ENCODE data around the gene GRHL3.

Gene GRHL3

DNA sequence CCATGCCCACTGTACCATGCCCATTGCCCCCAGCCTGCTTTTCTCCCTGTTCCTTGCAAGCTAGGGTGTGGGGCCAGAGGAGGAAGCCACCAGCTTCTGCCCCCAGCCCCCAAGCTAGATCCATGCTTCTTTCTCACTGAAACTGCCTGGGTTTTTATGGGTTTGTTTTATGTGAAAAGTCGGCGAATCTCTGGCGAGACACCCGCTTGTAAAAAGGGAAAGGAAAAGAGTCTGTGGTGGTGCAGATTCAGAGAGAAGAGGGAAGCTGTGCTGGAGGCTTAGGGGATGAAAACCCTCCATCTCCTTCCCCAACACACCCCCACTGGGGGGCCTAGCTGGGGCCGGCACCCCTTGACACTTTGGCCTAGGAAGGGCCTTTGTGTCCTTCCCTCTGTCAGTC lies 26.2 kb downstream of the GRHL3 start:
- DNase-seq = no peak

- DNase-seq = no peak
Measured at GRCh38 chr1:24347159-24347934, 28.2 kb downstream of the GRHL3 start.

- no peak for DNase-seq
Measured at GRCh38 chr1:24348196-24348595, 29.0 kb downstream of the GRHL3 start.

- no peak for DNase-seq
Measured at GRCh38 chr1:24349891-24350290, 30.7 kb downstream of the GRHL3 start.

DNA sequence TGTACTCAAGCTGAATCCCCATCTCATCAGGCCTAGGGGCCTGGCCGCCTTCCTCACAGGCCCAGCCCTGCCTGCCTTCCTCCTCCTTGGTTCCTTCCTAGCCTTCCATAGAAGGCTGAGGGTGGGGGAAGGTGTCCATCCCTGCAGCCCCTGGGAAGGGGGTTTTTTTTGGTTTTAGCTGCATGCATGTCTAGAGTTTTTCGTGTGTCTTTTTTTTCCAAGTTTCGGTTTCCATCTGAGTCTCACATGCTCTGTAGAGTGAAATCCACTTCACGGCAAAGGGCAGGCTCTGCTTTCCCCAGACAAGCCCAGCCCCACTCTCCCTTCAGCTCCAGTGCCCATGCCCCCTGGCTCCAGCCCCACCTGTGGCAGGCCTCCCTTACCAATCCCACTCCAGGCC lies 32.1 kb downstream of the GRHL3 start:
- no peak for DNase-seq

DNA sequence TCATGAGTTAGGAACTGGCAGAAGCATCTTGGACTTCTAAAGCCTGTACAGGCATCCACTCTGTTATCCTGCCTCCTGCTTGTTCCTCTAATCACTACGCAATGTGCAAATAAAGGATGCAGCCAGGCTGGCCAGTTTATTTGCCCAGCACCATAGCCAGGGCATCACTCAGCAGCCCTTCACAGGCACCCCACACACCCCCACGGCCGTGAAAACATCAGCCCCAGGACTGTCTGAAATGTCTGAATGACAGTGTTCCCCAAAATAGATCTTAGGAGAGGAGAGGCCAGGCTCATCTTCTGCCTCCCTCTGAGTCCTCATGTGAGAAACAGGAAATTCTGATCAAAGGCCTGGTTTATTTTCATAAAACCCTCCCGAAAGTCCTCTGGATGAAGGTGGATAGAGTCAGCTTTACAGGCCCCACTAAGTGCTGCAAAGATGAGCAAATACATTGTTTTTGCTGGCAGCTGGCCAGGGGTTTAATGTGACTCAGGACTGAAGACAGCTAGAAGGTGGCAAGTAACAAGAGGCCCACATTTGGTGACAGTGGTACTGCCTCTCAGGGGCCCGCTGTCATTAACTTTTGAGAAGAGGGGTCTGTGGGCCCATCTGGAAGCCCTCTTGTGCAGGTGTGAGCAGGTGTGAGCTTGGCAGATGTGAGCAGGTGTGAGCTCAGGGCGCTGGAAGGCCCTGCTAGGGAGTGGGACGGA lies 32.9 kb downstream of the GRHL3 start:
- DNase-seq = no peak

DNA sequence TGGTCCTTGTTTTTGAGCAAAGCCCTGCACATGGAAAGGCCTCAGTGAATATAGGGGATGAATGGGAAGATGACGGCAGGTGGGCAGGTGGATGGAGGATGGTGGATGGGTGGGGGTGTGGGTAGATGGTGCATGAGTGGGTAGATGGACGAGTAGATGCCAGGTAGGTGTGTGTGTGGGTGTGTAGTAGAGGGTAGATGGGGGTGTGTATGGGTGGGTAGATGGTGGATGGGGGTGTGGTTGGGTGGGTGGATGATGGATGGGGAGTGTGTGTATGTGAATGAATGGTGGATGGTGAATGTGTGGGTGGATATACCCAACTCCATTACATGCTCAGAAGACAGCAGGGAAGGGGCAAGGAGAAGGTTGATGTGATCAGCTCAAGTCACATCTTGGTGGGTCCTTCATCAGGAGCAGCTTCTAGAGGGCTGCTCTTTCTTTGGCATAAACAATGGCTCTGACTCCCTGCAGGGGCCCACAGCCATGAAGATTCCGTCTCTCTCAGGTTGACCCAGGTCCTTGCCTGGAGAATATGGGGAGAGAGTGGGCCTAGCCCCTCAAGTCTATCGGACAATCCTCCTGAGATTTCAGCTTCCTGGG lies 34.2 kb downstream of the GRHL3 start:
- no peak for DNase-seq

DNA sequence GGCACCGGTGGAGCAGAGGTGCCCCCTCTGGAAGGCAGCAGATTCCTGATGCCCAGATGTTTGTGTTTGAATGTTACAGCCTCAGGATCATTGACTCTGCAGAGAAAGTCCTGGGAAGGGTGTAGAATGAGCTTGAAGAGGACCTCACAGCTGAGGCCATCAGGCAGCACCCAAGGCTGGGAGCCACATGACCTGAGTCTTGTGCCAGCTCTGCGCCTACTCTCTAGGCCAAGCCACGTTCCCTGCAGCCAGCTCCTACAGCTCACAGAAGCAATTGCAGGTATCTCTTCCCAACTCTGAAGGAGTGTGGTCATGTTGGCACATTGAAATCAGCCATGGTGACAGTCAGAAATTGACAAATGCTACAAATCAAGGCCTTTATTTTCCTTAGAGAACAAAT lies 36.3 kb downstream of the GRHL3 start:
- no peak for DNase-seq

GRCh38 chr1:24357038-24357437 lies 37.9 kb downstream of the GRHL3 start:
- DNase-seq = no peak

- DNase-seq = no peak
Measured at GRCh38 chr1:24360681-24361080, 41.5 kb downstream of the GRHL3 start.

DNA sequence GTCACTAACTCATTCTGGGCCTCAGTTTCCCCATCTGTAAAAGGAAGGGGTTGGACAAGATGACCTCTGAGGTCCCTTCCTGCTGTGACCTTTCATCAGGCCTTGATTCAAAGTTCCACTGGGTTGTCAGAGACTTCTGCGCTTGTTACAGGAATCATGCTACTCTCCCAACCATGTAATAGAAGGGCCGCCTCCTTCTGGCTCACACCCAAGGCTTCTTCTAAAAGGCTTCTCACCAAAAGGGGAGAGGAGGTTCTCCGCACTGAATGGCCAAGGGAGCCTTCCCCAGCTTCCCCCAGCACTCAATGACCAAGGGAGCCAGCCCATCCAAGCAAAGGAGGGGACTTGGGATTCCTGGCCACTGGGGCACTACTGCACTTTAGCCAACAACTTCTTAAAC lies 42.7 kb downstream of the GRHL3 start:
- no peak for DNase-seq

GRCh38 chr1:24362396-24362795 lies 43.2 kb downstream of the GRHL3 start:
- DNase-seq = no peak

DNA sequence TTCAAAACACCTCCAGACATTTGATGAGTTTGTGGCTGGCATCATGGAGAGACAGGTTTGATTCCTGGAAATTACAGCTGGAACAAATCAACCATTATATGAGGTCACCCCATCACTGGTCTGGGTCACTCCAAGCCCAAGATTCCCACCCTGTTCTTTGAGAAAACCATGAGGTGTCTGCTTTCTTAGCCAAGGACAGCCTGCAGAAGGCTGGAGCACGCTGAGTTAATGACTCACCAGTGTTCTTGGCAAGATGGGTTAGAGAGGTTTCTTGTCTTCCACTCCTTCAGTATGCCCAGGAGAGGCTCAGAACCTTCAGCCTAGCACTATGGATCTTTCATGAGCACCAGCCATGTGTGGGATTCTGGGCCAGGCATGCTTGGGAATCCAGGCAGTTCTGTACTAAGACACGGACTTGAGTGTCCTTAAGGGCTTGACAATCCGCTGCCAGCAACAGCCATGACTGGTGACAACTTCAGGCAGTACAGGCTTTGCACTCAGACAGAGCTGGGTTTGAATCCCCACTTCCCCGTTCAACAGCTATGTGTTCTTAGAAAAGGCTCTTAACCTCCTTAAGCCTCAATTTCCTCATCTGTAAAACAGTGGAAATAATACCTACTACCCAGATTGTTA lies 43.9 kb downstream of the GRHL3 start:
- no peak for DNase-seq

DNA sequence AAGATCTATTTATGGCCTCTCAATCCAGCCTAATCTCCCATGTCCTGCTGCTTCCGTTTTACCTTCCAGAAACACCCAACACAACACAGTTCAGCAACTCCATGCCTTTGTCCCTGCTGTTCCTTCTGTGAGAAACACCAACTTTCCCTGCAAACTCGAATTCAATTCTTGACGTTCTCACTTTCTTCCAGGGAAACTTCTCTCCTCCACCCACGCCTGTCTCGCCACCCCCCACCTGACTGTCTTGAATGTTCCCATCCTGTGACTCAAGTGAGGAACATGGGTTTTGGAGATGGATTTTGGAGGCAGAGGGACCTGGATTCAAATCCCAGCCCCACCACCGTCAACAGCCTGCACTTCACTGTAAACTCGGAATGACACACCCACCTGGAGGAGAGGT lies 44.8 kb downstream of the GRHL3 start:
- DNase-seq = no peak

DNA sequence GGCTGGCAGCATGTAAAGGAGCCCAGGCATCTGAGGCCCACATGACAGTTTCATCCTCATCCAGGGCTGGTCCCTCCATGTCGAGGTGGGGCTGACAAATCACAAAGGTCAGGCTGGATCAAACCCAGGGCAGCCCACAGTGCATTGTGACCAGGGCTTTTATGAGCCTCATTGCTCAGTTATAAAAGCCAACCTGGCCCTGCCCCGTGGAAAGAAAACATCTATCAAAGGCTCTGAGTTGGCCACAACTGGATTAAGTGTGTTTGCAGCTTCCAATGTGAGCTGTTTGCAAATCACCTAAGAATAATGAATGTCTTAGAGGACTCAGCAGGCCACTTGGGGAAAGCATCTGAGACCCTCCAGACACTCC lies 45.4 kb downstream of the GRHL3 start:
- DNase-seq = no peak

DNA sequence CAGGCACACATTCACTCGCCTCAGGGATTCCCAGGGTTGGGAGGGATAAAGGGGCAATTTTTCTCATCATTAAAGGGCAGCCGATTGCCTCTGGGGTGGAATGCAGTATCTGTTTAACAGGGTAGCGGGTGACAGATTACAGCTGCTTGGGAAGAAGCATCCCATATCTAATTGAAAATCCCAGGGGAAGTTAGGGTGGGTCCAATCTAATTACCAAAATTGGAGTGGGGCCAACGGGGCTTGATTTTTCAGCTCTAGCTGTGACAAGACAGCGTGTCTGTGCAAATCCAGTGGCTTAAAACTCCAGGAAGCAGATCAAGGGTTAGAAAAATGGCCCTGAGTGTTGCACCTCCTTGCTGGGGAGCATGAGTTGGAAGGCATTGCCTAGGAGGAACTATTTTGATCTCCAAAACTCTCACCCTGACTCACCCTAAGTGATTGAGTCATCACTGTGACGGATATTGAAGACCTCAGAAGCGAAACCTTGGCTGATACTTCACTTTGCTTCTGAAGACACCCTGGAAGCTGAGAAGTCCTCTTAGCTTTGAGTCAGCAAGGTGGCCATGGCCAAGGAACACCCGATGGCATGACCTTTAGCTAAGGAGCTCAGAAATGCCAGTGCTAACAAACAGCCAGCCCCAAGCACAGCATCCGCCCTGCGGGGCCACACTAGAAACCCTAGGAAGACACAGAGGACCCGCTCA lies 46.0 kb downstream of the GRHL3 start:
- DNase-seq = no peak

GRCh38 chr1:24366707-24367106 lies 47.5 kb downstream of the GRHL3 start:
- no peak for DNase-seq

GRCh38 chr1:24369199-24369598 lies 50.0 kb downstream of the GRHL3 start:
- no peak for DNase-seq

GRCh38 chr1:24369801-24370200 lies 50.6 kb downstream of the GRHL3 start:
- no peak for DNase-seq

- no peak for DNase-seq
Measured at GRCh38 chr1:24373044-24373443, 53.9 kb downstream of the GRHL3 start.

DNA sequence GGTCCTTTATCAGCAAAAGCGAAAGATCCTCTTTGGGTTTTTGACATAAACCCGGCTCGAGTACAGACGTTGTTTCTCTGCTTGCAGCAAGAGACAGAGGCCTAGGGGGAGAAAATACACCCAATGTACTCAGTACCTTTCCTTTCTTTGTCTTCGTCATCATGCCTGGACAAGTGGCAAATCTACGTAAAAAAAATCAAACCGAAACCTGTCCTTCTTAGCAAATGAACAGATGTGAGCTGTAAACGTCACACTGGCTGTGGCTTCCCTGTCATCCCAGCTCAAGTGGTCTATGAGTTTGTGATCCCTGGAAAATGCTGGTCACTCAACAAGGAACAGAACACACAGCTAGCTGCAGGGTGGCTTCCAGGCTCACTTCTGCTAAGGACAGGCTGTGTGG lies 54.6 kb downstream of the GRHL3 start:
- DNase-seq = no peak

DNA sequence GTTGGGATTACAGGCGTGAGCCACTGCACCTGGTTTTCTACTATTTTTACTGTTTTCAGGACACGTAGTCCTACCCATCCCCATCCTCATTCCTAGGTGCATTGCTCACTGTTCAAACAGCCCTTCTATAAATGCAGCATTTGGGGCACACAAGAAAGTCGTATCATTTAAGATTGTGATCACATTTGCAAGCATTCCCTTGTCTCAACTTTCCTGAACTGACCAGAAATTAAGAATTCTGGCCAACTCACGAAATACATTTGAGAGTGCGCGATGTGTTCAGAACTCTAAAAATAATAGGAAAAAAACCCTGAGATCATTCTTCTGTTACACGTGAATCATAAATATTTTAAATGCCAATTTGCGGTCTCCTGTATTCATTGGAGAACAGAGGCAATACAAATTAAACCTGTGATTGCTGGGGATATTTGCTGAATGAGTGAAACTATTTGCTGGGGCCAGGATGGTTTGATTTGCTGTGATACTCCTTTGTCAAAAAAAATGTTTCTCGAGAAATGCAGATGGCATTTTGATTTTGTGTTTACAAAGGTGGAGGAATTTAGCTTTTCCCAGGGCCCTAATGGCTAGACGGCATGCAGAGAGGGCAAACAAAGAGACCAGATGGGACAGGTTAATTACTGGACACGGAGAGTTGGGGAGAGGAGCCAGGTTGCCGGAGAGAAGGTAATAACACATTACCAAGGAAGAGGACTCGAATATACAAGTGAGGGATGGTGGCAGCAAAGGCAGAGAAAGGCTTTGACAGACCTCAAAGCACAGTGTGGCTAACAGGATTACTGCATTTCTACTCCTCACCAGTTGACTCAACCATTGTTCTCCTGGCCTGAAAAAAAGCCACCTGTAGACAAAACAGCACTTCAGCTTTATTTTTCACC lies 56.0 kb downstream of the GRHL3 start:
- no peak for DNase-seq

Measured in NCI-H1930 (cell line).